HEK293T (cell line): ENCODE data around the gene RPTOR.
"Not testable (repeated sequence)": the region's sequence is repeated elsewhere in the genome, so short reads cannot be mapped to it uniquely, and the experiment has no call there.

Experiments
- CTCF ChIA-PET: fragments of 350-600 bp; formaldehyde crosslinking; extraction: SDS; loops from one replicate; lab custom pipeline; 2021; ENCODE audit warnings: antibody characterized with exemption, inconsistent platforms; lab: Yijun Ruan, JAX
- POLR2A ChIA-PET: fragments of 350-600 bp; formaldehyde crosslinking; extraction: SDS; loops from one replicate; lab custom pipeline; 2020; ENCODE audit warnings: antibody characterized with exemption, inconsistent platforms; lab: Yijun Ruan, JAX
- DNase-seq: peaks from one replicate; pipeline ENCODE4 v3.0.0; 2012; ENCODE audit warnings: mixed read lengths; ENCODE audit errors: extremely low spot score
- ARNT ChIP-seq: fragments of 450-650 bp; IDR thresholded peaks from 2 replicates; pipeline ENCODE4 v1.6.1; 2017; ENCODE audit warnings: mild to moderate bottlenecking
- BHLHE40 ChIP-seq: fragments of 450-650 bp; IDR thresholded peaks from 2 replicates; pipeline ENCODE4 v1.6.1; 2016; ENCODE audit warnings: mild to moderate bottlenecking, moderate library complexity, borderline replicate concordance
- CTBP1 ChIP-seq: fragments of 450-650 bp; IDR thresholded peaks from 2 replicates; pipeline ENCODE4 v1.6.1; 2016; ENCODE audit warnings: borderline replicate concordance
- ELF4 ChIP-seq: fragments of 450-650 bp; IDR thresholded peaks from 2 replicates; pipeline ENCODE4 v1.6.1; 2017; ENCODE audit warnings: antibody characterized with exemption
- FOXA1 ChIP-seq: fragments of 450-650 bp; IDR thresholded peaks from 2 replicates; pipeline ENCODE4 v1.6.1; 2016; ENCODE audit warnings: mild to moderate bottlenecking
- FOXK2 ChIP-seq: fragments of 450-650 bp; IDR thresholded peaks from 2 replicates; pipeline ENCODE4 v1.6.1; 2016; ENCODE audit warnings: mild to moderate bottlenecking
- FOXM1 ChIP-seq: fragments of 450-650 bp; IDR thresholded peaks from 2 replicates; pipeline ENCODE4 v1.6.1; 2017; ENCODE audit warnings: mild to moderate bottlenecking, borderline replicate concordance
- HDGF ChIP-seq: fragments of 450-650 bp; IDR thresholded peaks from 2 replicates; pipeline ENCODE4 v1.6.1; 2017; ENCODE audit warnings: antibody characterized with exemption, borderline replicate concordance
- L3MBTL2 ChIP-seq: fragments of 450-650 bp; conservative IDR thresholded peaks from 2 replicates; pipeline ENCODE4 v1.6.1; 2016; ENCODE audit warnings: mild to moderate bottlenecking
- LEF1 ChIP-seq: fragments of 450-650 bp; IDR thresholded peaks from 2 replicates; pipeline ENCODE4 v1.6.1; 2017; ENCODE audit warnings: mild to moderate bottlenecking, borderline replicate concordance
- NFRKB ChIP-seq: fragments of 450-650 bp; IDR thresholded peaks from 2 replicates; pipeline ENCODE4 v1.6.1; 2016; ENCODE audit warnings: mild to moderate bottlenecking, moderate library complexity
- PKNOX1 ChIP-seq: fragments of 450-650 bp; IDR thresholded peaks from 2 replicates; pipeline ENCODE4 v1.6.1; 2016
- SP1 ChIP-seq: fragments of 450-650 bp; IDR thresholded peaks from 2 replicates; pipeline ENCODE4 v1.6.1; 2017
- SUZ12 ChIP-seq: fragments of 450-650 bp; IDR thresholded peaks from 2 replicates; pipeline ENCODE4 v1.6.1; 2016; ENCODE audit warnings: mild to moderate bottlenecking
- TARDBP ChIP-seq: fragments of 450-650 bp; IDR thresholded peaks from 2 replicates; pipeline ENCODE4 v1.6.1; 2016
- ZNF384 ChIP-seq: fragments of 450-650 bp; IDR thresholded peaks from 2 replicates; pipeline ENCODE4 v1.6.1; 2016

RPTOR gene

GRCh38 chr17:80621997-80622357, 77.3 kb downstream of the RPTOR start:
- DNase-seq, result no peak
- TF ChIP-seq NFRKB (no peak), LEF1 (no peak), CTBP1 (no peak), ZNF384 (no peak), L3MBTL2 (no peak), FOXK2 (no peak), BHLHE40 (no peak), ARNT (no peak), ELF4 (no peak), HDGF (no peak), SUZ12 (no peak), PKNOX1 (no peak), TARDBP (no peak)
- POLR2A ChIA-PET, result no interaction called here
- CTCF ChIA-PET, result interaction anchor here (1.4 kb wide), 1 partner anchor 30 kb away, joined by 3 read pairs; no protein-coding TSS in a partner anchor

- CTCF ChIA-PET, result no interaction called here
- no peak for TF ChIP-seq FOXA1
- no peak for TF ChIP-seq ARNT
- no peak for TF ChIP-seq TARDBP
- no peak for TF ChIP-seq SP1
- POLR2A ChIA-PET, result no interaction called here
- DNase-seq, result no peak
Measured at GRCh38 chr17:80624864-80625263, 80.2 kb downstream of the RPTOR start.

- no peak for DNase-seq
- ChIA-PET POLR2A (no interaction called here), CTCF (no interaction called here)
- no peak for TF ChIP-seq ZNF384
Measured at GRCh38 chr17:80625627-80626026, 81.0 kb downstream of the RPTOR start.

GRCh38 chr17:80628881-80629280, 84.2 kb downstream of the RPTOR start:
- DNase-seq, result not testable (repeated sequence)
- ChIA-PET POLR2A (interaction anchor here (1.4 kb wide), 1 partner anchor 9 kb away, joined by 6 read pairs; no protein-coding TSS in a partner anchor), CTCF (interaction anchor here (1.0 to 1.4 kb wide), 2 partner anchors 9 to 37 kb away, joined by 3 to 5 read pairs; no protein-coding TSS in a partner anchor)

- no peak for DNase-seq
- POLR2A ChIA-PET, result interaction anchor here (1.1 to 1.4 kb wide), 2 partner anchors 9 to 15 kb away, joined by 3 to 6 read pairs; no protein-coding TSS in a partner anchor
- TF ChIP-seq FOXK2 (no peak), HDGF (no peak), ELF4 (no peak), ARNT (no peak), TARDBP (no peak), SUZ12 (no peak), ZNF384 (no peak), FOXM1 (no peak), LEF1 (no peak), NFRKB (no peak), SP1 (no peak), BHLHE40 (no peak), PKNOX1 (no peak), FOXA1 (no peak), CTBP1 (no peak)
- CTCF ChIA-PET, result interaction anchor here (0.6 to 1.4 kb wide), 3 partner anchors 8 to 38 kb away, joined by 3 to 5 read pairs (median 3); no protein-coding TSS in a partner anchor
Measured at GRCh38 chr17:80629298-80630028, 84.8 kb downstream of the RPTOR start.

GRCh38 chr17:80630560-80631120, 86.0 kb downstream of the RPTOR start:
- no peak for DNase-seq
- ChIA-PET CTCF (no interaction called here), POLR2A (interaction anchor here (1.1 kb wide), 1 partner anchor 14 kb away, joined by 3 read pairs; no protein-coding TSS in a partner anchor)

GRCh38 chr17:80631142-80632045, 86.8 kb downstream of the RPTOR start:
- no peak for DNase-seq
- ChIA-PET CTCF (interaction anchor here (0.7 kb wide), 1 partner anchor 15 kb away, joined by 3 read pairs; no protein-coding TSS in a partner anchor), POLR2A (interaction anchor here (1.4 kb wide), 1 partner anchor 177 kb away, joined by 4 read pairs; no protein-coding TSS in a partner anchor)
- no peak for TF ChIP-seq LEF1
- TF ChIP-seq CTBP1, result no peak
- TF ChIP-seq FOXM1, result no peak
- no peak for TF ChIP-seq TARDBP
- no peak for TF ChIP-seq NFRKB
- TF ChIP-seq SUZ12, result no peak
- no peak for TF ChIP-seq ELF4
- TF ChIP-seq HDGF, result no peak
- no peak for TF ChIP-seq PKNOX1
- no peak for TF ChIP-seq BHLHE40
- no peak for TF ChIP-seq FOXA1
- TF ChIP-seq ARNT, result no peak
- TF ChIP-seq FOXK2, result no peak
- TF ChIP-seq ZNF384, result no peak
- TF ChIP-seq L3MBTL2, result no peak
- TF ChIP-seq SP1, result no peak

More at GRCh38 chr17:80630560-80631120, 86.0 kb downstream of the RPTOR start:
- TF ChIP-seq CTBP1 (no peak), L3MBTL2 (no peak), FOXM1 (no peak)
